GM23338 (cell line): Measurements from ENCODE around the gene THSD7A. TPM values are rescaled to one million over a fixed set of nuclear protein-coding genes. Genes with fewer than 3 reads are reported as not detected.

Experiments
- ATAC-seq: fragments of 200-7000 bp; cut with Tn5 transposase; 3 replicates; pipeline ENCODE4 v1.9.1; 2020
- DNase-seq: peaks from one replicate; pipeline ENCODE4 v3.0.0-alpha.2; 2015; ENCODE audit warnings: low spot score
- H2AFZ ChIP-seq: fragments of 200-600 bp; sonication (generic); 2 replicates; pipeline ENCODE4 v1.8.0; 2016; ENCODE audit warnings: antibody characterized with exemption, mild to moderate bottlenecking, moderate library complexity
- H3F3A ChIP-seq: fragments of 200-600 bp; sonication (generic); replicated peaks from 2 replicates; pipeline ENCODE4 v1.8.0; 2017; ENCODE audit warnings: antibody characterized with exemption, mixed run types, low read depth
- H3K27ac ChIP-seq: fragments of 200-600 bp; sonication (generic); 2 replicates; pipeline ENCODE4 v1.6.1; 2016; ENCODE audit warnings: low read depth
- H3K27me3 ChIP-seq: fragments of 200-600 bp; sonication (generic); 2 replicates; pipeline ENCODE4 v1.8.0; 2016; ENCODE audit warnings: mild to moderate bottlenecking, mixed run types, moderate library complexity; ENCODE audit not compliant: insufficient read depth
- H3K36me3 ChIP-seq: fragments of 200-600 bp; sonication (generic); 2 replicates; pipeline ENCODE4 v1.8.0; 2016; ENCODE audit warnings: mild to moderate bottlenecking; ENCODE audit not compliant: insufficient read depth
- H3K4me1 ChIP-seq: fragments of 200-600 bp; sonication (generic); 2 replicates; pipeline ENCODE4 v1.8.0; 2016; ENCODE audit warnings: mild to moderate bottlenecking, moderate library complexity; ENCODE audit not compliant: insufficient read depth
- H3K4me2 ChIP-seq: fragments of 200-600 bp; sonication (generic); 2 replicates; pipeline ENCODE4 v1.7.1; 2017; ENCODE audit warnings: mixed run types
- H3K4me3 ChIP-seq: fragments of 200-600 bp; sonication (generic); 2 replicates; pipeline ENCODE4 v1.6.1; 2016; ENCODE audit warnings: mixed run types
- H3K79me2 ChIP-seq: fragments of 200-600 bp; sonication (generic); replicated peaks from 2 replicates; pipeline ENCODE4 v1.8.0; 2017; ENCODE audit warnings: mild to moderate bottlenecking; ENCODE audit not compliant: insufficient read depth
- H3K9me2 ChIP-seq: fragments of 200-600 bp; sonication (generic); 2 replicates; pipeline ENCODE4 v1.8.0; 2017; ENCODE audit not compliant: insufficient read depth
- H4K20me1 ChIP-seq: fragments of 200-600 bp; sonication (generic); replicated peaks from 2 replicates; pipeline ENCODE4 v1.8.0; 2017; ENCODE audit warnings: mild to moderate bottlenecking; ENCODE audit not compliant: insufficient read depth
- H3K27ac Mint-ChIP-seq: 2 replicates; pipeline ENCODE4 v1.8.0; 2020; ENCODE audit warnings: inconsistent platforms, mild to moderate bottlenecking, moderate library complexity, mixed read lengths
- H3K27me3 Mint-ChIP-seq: 3 replicates; pipeline ENCODE4 v1.8.0; 2022; ENCODE audit warnings: low read depth, mild to moderate bottlenecking, moderate library complexity, mixed read lengths, inconsistent platforms; ENCODE audit not compliant: insufficient read depth, poor library complexity
- H3K36me3 Mint-ChIP-seq: 3 replicates; pipeline ENCODE4 v1.8.0; 2021; ENCODE audit warnings: low read depth, mild to moderate bottlenecking, inconsistent platforms, moderate library complexity, mixed read lengths
- H3K4me1 Mint-ChIP-seq: 3 replicates; pipeline ENCODE4 v1.8.0; 2020; ENCODE audit warnings: mild to moderate bottlenecking, inconsistent platforms, mixed read lengths
- H3K4me3 Mint-ChIP-seq: 3 replicates; pipeline ENCODE4 v1.8.0; 2021; ENCODE audit warnings: moderate library complexity, mild to moderate bottlenecking, inconsistent platforms, mixed read lengths
- H3K9me3 Mint-ChIP-seq: 3 replicates; pipeline ENCODE4 v1.8.0; 2020; ENCODE audit warnings: moderate library complexity, mild to moderate bottlenecking, inconsistent platforms, mixed read lengths
- CTCF ChIP-seq, 2 experiments: fragments of 200-600 bp in 1 of 2; sonication (generic) in 1 of 2; conservative IDR thresholded peaks; 2 replicates each; pipeline versions ENCODE4 v1.5.1 to v1.6.1; 2016 to 2017; ENCODE audit warnings: antibody characterized with exemption in 2 of 2, low read depth in 2 of 2, mild to moderate bottlenecking in 2 of 2, moderate library complexity in 1 of 2
- ETS1 ChIP-seq: IDR thresholded peaks from 2 replicates; pipeline ENCODE4 v1.6.1; 2016; ENCODE audit warnings: antibody characterized with exemption
- EZH2 ChIP-seq: fragments of 200-600 bp; sonication (generic); IDR thresholded peaks from one replicate; pipeline ENCODE4 v1.8.0; 2017; ENCODE audit warnings: antibody characterized with exemption, mild to moderate bottlenecking, low read depth; ENCODE audit not compliant: unreplicated experiment
- EZH2phosphoT487 ChIP-seq: fragments of 200-600 bp; sonication (generic); IDR thresholded peaks from one replicate; pipeline ENCODE4 v1.8.1; 2018; ENCODE audit warnings: antibody characterized with exemption; ENCODE audit not compliant: unreplicated experiment
- JUNB ChIP-seq: IDR thresholded peaks from one replicate; pipeline ENCODE4 v1.6.1; 2016; ENCODE audit warnings: antibody characterized with exemption; ENCODE audit not compliant: unreplicated experiment
- NANOG ChIP-seq: IDR thresholded peaks from 2 replicates; pipeline ENCODE4 v1.6.1; 2016; ENCODE audit warnings: antibody characterized with exemption, borderline replicate concordance
- POLR2AphosphoS5 ChIP-seq: IDR thresholded peaks from 2 replicates; pipeline ENCODE4 v1.6.1; 2016; ENCODE audit warnings: antibody characterized with exemption, low read depth
- REST ChIP-seq: IDR thresholded peaks from one replicate; pipeline ENCODE4 v1.6.1; 2018; ENCODE audit warnings: antibody characterized with exemption; ENCODE audit not compliant: unreplicated experiment
- STAT1 ChIP-seq: IDR thresholded peaks from one replicate; pipeline ENCODE4 v1.6.1; 2016; ENCODE audit warnings: antibody characterized with exemption; ENCODE audit not compliant: unreplicated experiment
- ZNF114 ChIP-seq: fragments of 250-450 bp; sonication (Bioruptor Pico); IDR thresholded peaks from 2 replicates; pipeline ENCODE4 v1.5.0; 2020; ENCODE audit warnings: mild to moderate bottlenecking, moderate library complexity
- ZNF331 ChIP-seq: fragments of 250-450 bp; sonication (Bioruptor Pico); IDR thresholded peaks from 2 replicates; pipeline ENCODE4 v1.5.0; 2020; ENCODE audit warnings: low read depth, mild to moderate bottlenecking, moderate library complexity
- polyA plus RNA-seq: library from polyadenylated mRNA; unstranded; fragments of >200 nt; fragmentation: Nextera tagmentation; extraction: Ambion mirVana; gene quantifications from 2 replicates; pipeline ENCODE4 v1.2.1, GENCODE V29; 2016
- total RNA-seq: library from RNA; depleted of rRNA; stranded (reverse); fragments of >200 nt; shearing (Covaris generic); gene quantifications from 2 replicates; pipeline ENCODE4 v1.2.3, GENCODE V29; 2014
- TF ChIP-seq, protein P1 (sequence below): fragments of 250-450 bp; sonication (Bioruptor Pico); IDR thresholded peaks from 2 replicates; pipeline ENCODE4 v1.5.0; 2020; ENCODE audit warnings: mild to moderate bottlenecking, moderate library complexity

The THSD7A gene
- total and polyA plus RNA-seq, 2 experiments from 2014 or later, result 1.3 to 2.1 TPM

- H3K36me3 Mint-ChIP-seq, result peaks cover 20% of the 10 kb centered on the region; the same call in 2 of the 3 replicates
Measured at GRCh38 chr7:11681461-11681860, 150.5 kb downstream of the THSD7A start.

More at GRCh38 chr7:11681461-11681860, 150.5 kb downstream of the THSD7A start:
- H3K9me3 Mint-ChIP-seq, result peaks cover 49% of the 10 kb centered on the region
- Histone ChIP-seq H3F3A (no peaks in the 10 kb centered on the region), H3K79me2 (no peaks in the 10 kb centered on the region), H3K27me3 (no peaks in the 10 kb centered on the region), H3K27ac (no peak overlapping the region), H2AFZ (no peak overlapping the region), H3K9me2 (peaks cover 1% of the 10 kb centered on the region; the same call in 1 of the 2 replicates), H3K4me3 (no peak overlapping the region), H3K36me3 (no peaks in the 10 kb centered on the region), H4K20me1 (no peaks in the 10 kb centered on the region), H3K4me1 (no peaks in the 10 kb centered on the region), H3K4me2 (no peak overlapping the region)
- DNase-seq (no peak), ATAC-seq (no peak)
- no peaks in the 10 kb centered on the region; the same call in 2 of the 3 replicates for H3K4me1 Mint-ChIP-seq
- H3K4me3 Mint-ChIP-seq, result no peak overlapping the region
- no peaks in the 10 kb centered on the region for H3K27me3 Mint-ChIP-seq
- TF ChIP-seq REST (no peak), EZH2 (no peak), EZH2phosphoT487 (no peak), STAT1 (no peak), ZNF331 (CRISPR knock-in tag) (no peak), POLR2AphosphoS5 (no peak), CTCF (conservative IDR thresholded peaks at IDR 0.05; ENCODE audit: low read depth in 2 of 2) (no peak), ETS1 (no peak), ZNF114 (CRISPR knock-in tag) (no peak), JUNB (no peak), NANOG (no peak)
- TF ChIP-seq, protein P1, sequence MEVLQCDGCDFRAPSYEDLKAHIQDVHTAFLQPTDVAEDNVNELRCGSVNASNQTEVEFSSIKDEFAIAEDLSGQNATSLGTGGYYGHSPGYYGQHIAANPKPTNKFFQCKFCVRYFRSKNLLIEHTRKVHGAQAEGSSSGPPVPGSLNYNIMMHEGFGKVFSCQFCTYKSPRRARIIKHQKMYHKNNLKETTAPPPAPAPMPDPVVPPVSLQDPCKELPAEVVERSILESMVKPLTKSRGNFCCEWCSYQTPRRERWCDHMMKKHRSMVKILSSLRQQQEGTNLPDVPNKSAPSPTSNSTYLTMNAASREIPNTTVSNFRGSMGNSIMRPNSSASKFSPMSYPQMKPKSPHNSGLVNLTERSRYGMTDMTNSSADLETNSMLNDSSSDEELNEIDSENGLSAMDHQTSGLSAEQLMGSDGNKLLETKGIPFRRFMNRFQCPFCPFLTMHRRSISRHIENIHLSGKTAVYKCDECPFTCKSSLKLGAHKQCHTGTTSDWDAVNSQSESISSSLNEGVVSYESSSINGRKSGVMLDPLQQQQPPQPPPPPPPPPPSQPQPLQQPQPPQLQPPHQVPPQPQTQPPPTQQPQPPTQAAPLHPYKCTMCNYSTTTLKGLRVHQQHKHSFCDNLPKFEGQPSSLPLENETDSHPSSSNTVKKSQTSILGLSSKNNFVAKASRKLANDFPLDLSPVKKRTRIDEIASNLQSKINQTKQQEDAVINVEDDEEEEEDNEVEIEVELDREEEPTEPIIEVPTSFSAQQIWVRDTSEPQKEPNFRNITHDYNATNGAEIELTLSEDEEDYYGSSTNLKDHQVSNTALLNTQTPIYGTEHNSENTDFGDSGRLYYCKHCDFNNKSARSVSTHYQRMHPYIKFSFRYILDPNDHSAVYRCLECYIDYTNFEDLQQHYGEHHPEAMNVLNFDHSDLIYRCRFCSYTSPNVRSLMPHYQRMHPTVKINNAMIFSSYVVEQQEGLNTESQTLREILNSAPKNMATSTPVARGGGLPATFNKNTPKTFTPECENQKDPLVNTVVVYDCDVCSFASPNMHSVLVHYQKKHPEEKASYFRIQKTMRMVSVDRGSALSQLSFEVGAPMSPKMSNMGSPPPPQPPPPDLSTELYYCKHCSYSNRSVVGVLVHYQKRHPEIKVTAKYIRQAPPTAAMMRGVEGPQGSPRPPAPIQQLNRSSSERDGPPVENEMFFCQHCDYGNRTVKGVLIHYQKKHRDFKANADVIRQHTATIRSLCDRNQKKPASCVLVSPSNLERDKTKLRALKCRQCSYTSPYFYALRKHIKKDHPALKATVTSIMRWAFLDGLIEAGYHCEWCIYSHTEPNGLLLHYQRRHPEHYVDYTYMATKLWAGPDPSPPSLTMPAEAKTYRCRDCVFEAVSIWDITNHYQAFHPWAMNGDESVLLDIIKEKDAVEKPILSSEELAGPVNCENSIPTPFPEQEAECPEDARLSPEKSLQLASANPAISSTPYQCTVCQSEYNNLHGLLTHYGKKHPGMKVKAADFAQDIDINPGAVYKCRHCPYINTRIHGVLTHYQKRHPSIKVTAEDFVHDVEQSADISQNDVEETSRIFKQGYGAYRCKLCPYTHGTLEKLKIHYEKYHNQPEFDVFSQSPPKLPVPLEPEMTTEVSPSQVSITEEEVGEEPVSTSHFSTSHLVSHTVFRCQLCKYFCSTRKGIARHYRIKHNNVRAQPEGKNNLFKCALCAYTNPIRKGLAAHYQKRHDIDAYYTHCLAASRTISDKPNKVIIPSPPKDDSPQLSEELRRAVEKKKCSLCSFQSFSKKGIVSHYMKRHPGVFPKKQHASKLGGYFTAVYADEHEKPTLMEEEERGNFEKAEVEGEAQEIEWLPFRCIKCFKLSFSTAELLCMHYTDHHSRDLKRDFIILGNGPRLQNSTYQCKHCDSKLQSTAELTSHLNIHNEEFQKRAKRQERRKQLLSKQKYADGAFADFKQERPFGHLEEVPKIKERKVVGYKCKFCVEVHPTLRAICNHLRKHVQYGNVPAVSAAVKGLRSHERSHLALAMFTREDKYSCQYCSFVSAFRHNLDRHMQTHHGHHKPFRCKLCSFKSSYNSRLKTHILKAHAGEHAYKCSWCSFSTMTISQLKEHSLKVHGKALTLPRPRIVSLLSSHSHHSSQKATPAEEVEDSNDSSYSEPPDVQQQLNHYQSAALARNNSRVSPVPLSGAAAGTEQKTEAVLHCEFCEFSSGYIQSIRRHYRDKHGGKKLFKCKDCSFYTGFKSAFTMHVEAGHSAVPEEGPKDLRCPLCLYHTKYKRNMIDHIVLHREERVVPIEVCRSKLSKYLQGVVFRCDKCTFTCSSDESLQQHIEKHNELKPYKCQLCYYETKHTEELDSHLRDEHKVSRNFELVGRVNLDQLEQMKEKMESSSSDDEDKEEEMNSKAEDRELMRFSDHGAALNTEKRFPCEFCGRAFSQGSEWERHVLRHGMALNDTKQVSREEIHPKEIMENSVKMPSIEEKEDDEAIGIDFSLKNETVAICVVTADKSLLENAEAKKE, result no peak
- H3K27ac Mint-ChIP-seq, result no peak overlapping the region
